Activated T-helper 1 cell treated with Interleukin-2 at 50 U/mL for 16 hours (primary cell): Measurements from ENCODE around the gene CGB7.
"Not testable (repeated sequence)": the region's sequence is repeated elsewhere in the genome, so short reads cannot be mapped to it uniquely, and the experiment has no call there.

Source experiments
- DNase-seq: peaks from one replicate; pipeline ENCODE4 v3.0.0-alpha.2; 2020; ENCODE audit warnings: low read depth

Gene CGB7

GRCh38 chr19:49042177-49042576 is 15.4 kb downstream of the CGB7 start:
- no peak for DNase-seq

- not testable (repeated sequence) for DNase-seq
Measured at GRCh38 chr19:49039736-49040135, 17.8 kb downstream of the CGB7 start.

- not testable (repeated sequence) for DNase-seq
Measured at GRCh38 chr19:49038557-49039276, 18.8 kb downstream of the CGB7 start.

- DNase-seq = not testable (repeated sequence)
Measured at GRCh38 chr19:49038111-49038510, 19.4 kb downstream of the CGB7 start.

GRCh38 chr19:49036815-49037214 is 20.7 kb downstream of the CGB7 start, which contains the start of gene CGB1:
Gene CGB1, minus strand, starts transcription at chr19:49036895. Its CDS starts 184 bp downstream, at chr19:49036711.
- peak; percentile 30 for DNase-seq

GRCh38 chr19:49031642-49032301 is 25.8 kb downstream of the CGB7 start, which contains the start of gene CGB2:
Gene CGB2, plus strand, starts transcription at chr19:49031890. Its CDS starts 206 bp downstream, at chr19:49032096.
- DNase-seq = peak; percentile 41

- DNase-seq = not testable (repeated sequence)
Measured at GRCh38 chr19:49030323-49030722, 27.2 kb downstream of the CGB7 start.

GRCh38 chr19:49029749-49030148 is 27.8 kb downstream of the CGB7 start:
- DNase-seq = not testable (repeated sequence)

GRCh38 chr19:49028686-49029085 is 28.9 kb downstream of the CGB7 start:
- DNase-seq = not testable (repeated sequence)

GRCh38 chr19:49025599-49025998 is 31.9 kb downstream of the CGB7 start:
- DNase-seq = not testable (repeated sequence)

- not testable (repeated sequence) for DNase-seq
Measured at GRCh38 chr19:49025088-49025487, 32.5 kb downstream of the CGB7 start.

GRCh38 chr19:49024233-49024632 is 33.3 kb downstream of the CGB7 start, which contains the start of gene CGB3:
Gene CGB3, minus strand, starts transcription at chr19:49024333. Its CDS starts 362 bp downstream, at chr19:49023971.
- DNase-seq = not testable (repeated sequence)

- DNase-seq = no peak
Measured at GRCh38 chr19:49022116-49022515, 35.4 kb downstream of the CGB7 start.

- no peak for DNase-seq
Measured at GRCh38 chr19:49020931-49021895, 36.3 kb downstream of the CGB7 start.

- no peak for DNase-seq
Measured at GRCh38 chr19:49020342-49020741, 37.2 kb downstream of the CGB7 start.

- peak; percentile 43 for DNase-seq
Measured at GRCh38 chr19:49019242-49019932, 38.2 kb downstream of the CGB7 start.

GRCh38 chr19:49018388-49019241 is 38.9 kb downstream of the CGB7 start:
- not testable (repeated sequence) for DNase-seq

GRCh38 chr19:49017666-49018351 is 39.7 kb downstream of the CGB7 start:
- peak; percentile 50 for DNase-seq

- no peak for DNase-seq
Measured at GRCh38 chr19:49017041-49017665, 40.4 kb downstream of the CGB7 start, which contains the start of gene LHB. Gene LHB, minus strand, starts transcription at chr19:49017091. Its CDS starts 10 bp downstream, at chr19:49017081.
